Endothelial cell of umbilical vein (primary cell): ENCODE measurements around the gene TRAPPC10. TPM values are rescaled to one million over a fixed set of nuclear protein-coding genes. Genes with fewer than 3 reads are reported as not detected.

Experiments used
- BruUV-seq: library from RNA; stranded (reverse); fragments of 400-500 nt; replicated peaks from 2 replicates; lab custom pipeline; 2021; lab: Mats Ljungman, UMichigan
- CTCF ChIA-PET: fragments of 300-600, 350-600 bp; sonication (Branson Sonifier 250); formaldehyde crosslinking; loops from one replicate; lab custom pipeline; 2021; ENCODE audit warnings: antibody characterized with exemption, inconsistent platforms; lab: Charles Lee
- POLR2A ChIA-PET: fragments of 300-600, 350-600 bp; sonication (Branson Sonifier 250); formaldehyde crosslinking; loops from one replicate; lab custom pipeline; 2021; ENCODE audit warnings: antibody characterized with exemption, inconsistent platforms; lab: Charles Lee
- DNase-seq: peaks from one replicate; pipeline ENCODE4 v3.0.0-alpha.2; 2011; ENCODE audit warnings: low read depth, low spot score
- FAIRE-seq: peaks from 2 replicates; lab custom pipeline; 2011; peaks lifted over from hg19 to GRCh38; lab: Jason Lieb, UNC
- H2AFZ ChIP-seq: 2 replicates; pipeline ENCODE4 v1.6.0; 2012; ENCODE audit warnings: low read depth, low read length, control low read depth, inconsistent platforms
- H3K27ac ChIP-seq: 2 replicates; pipeline ENCODE4 v1.5.1; 2011; ENCODE audit warnings: low read depth, mild to moderate bottlenecking, control low read depth, low read length, moderate library complexity; ENCODE audit not compliant: insufficient read depth
- H3K27me3 ChIP-seq, 2 experiments: 2 replicates each; pipeline versions ENCODE4 v1.6.0 to v1.6.1; 2011; ENCODE audit warnings: low read length in 2 of 2, mixed read lengths in 1 of 2; ENCODE audit not compliant: control insufficient read depth in 2 of 2, insufficient read depth in 2 of 2
- H3K36me3 ChIP-seq, 2 experiments: 2 replicates in 1 of 2; 3 replicates in 1 of 2; pipeline ENCODE4 v1.5.1; 2011; ENCODE audit warnings: low read length in 2 of 2, mild to moderate bottlenecking in 1 of 2, moderate library complexity in 1 of 2; ENCODE audit not compliant: control insufficient read depth in 2 of 2, insufficient read depth in 2 of 2; ENCODE audit errors: extremely low read depth in 1 of 2
- H3K4me1 ChIP-seq: 3 replicates; pipeline ENCODE4 v1.5.1; 2011; ENCODE audit warnings: mild to moderate bottlenecking, low read length; ENCODE audit not compliant: control insufficient read depth, insufficient read depth; ENCODE audit errors: extremely low read depth
- H3K4me2 ChIP-seq: 2 replicates; pipeline ENCODE4 v1.6.1; 2011; ENCODE audit warnings: low read length, control low read depth, mixed read lengths; ENCODE audit not compliant: insufficient read depth
- H3K4me3 ChIP-seq, 3 experiments: fragments of 200-600 bp in 1 of 3; sonication (generic), shearing (Covaris generic) in 1 of 3; replicated peaks in 1 of 3; 2 replicates each; pipeline ENCODE4 v1.5.1; 2011 to 2016; ENCODE audit warnings: control low read depth in 3 of 3, low read length in 3 of 3, mild to moderate bottlenecking in 2 of 3, inconsistent platforms in 1 of 3, low read depth in 1 of 3, moderate library complexity in 1 of 3; ENCODE audit not compliant: insufficient read depth in 1 of 3
- H3K79me2 ChIP-seq: 2 replicates; pipeline ENCODE4 v1.6.0; 2012; ENCODE audit warnings: low read length, inconsistent platforms; ENCODE audit not compliant: control insufficient read depth, insufficient read depth
- H3K9ac ChIP-seq: replicated peaks from 2 replicates; pipeline ENCODE3; 2011; ENCODE audit warnings: low read length, control low read depth; ENCODE audit not compliant: insufficient read depth; ENCODE audit errors: extremely low read depth
- H3K9me1 ChIP-seq: replicated peaks from 3 replicates; pipeline ENCODE4 v1.6.0; 2011; ENCODE audit warnings: mild to moderate bottlenecking, low read length; ENCODE audit not compliant: control insufficient read depth, insufficient read depth; ENCODE audit errors: extremely low read depth
- H3K9me3 ChIP-seq: replicated peaks from 2 replicates; pipeline ENCODE4 v1.5.1; 2012; ENCODE audit warnings: low read length, inconsistent platforms; ENCODE audit not compliant: control insufficient read depth, insufficient read depth
- H4K20me1 ChIP-seq: replicated peaks from 2 replicates; pipeline ENCODE3; 2011; ENCODE audit warnings: mild to moderate bottlenecking, low read length; ENCODE audit not compliant: control insufficient read depth, insufficient read depth; ENCODE audit errors: extremely low read depth
- CTCF ChIP-seq, 2 donors: IDR thresholded peaks; 1 replicate in 1 of 2; 2 replicates in 1 of 2; pipeline ENCODE4 v1.5.1; 2011; ENCODE audit warnings: low read length in 2 of 2, mild to moderate bottlenecking in 2 of 2, moderate library complexity in 2 of 2, control low read depth in 1 of 2, inconsistent platforms in 1 of 2, low read depth in 1 of 2; ENCODE audit not compliant: insufficient read depth in 1 of 2; ENCODE audit errors: extremely low read depth in 1 of 2
- EZH2 ChIP-seq: IDR thresholded peaks from 2 replicates; pipeline ENCODE4 v1.6.1; 2012; ENCODE audit warnings: borderline replicate concordance, low read depth, mild to moderate bottlenecking, moderate library complexity, low read length, inconsistent platforms; ENCODE audit not compliant: severe bottlenecking
- FOS ChIP-seq: IDR thresholded peaks from 2 replicates; pipeline ENCODE4 v1.6.1; 2011; ENCODE audit warnings: mild to moderate bottlenecking, low read length, moderate library complexity, borderline replicate concordance; ENCODE audit not compliant: insufficient read depth
- GATA2 ChIP-seq: IDR thresholded peaks from 2 replicates; pipeline ENCODE4 v1.7.0; 2011; ENCODE audit warnings: low read depth, mild to moderate bottlenecking, moderate library complexity, mixed read lengths, low read length; ENCODE audit not compliant: insufficient read length, insufficient read depth
- JUN ChIP-seq: IDR thresholded peaks from 2 replicates; pipeline ENCODE4 v1.6.1; 2011; ENCODE audit warnings: borderline replicate concordance, low read depth; ENCODE audit not compliant: insufficient read length, insufficient read depth
- MAX ChIP-seq: IDR thresholded peaks from 2 replicates; pipeline ENCODE4 v1.6.1; 2011; ENCODE audit not compliant: insufficient read depth, insufficient read length
- MYC ChIP-seq: IDR thresholded peaks from one replicate; pipeline ENCODE4 v1.6.1; 2011; ENCODE audit warnings: mild to moderate bottlenecking, low read depth, low read length
- POLR2A ChIP-seq: IDR thresholded peaks from 2 replicates; pipeline ENCODE4 v1.6.1; 2012; ENCODE audit warnings: low read depth, mild to moderate bottlenecking, control low read depth, low read length
- POLR2AphosphoS5 ChIP-seq: IDR thresholded peaks from 2 replicates; pipeline ENCODE4 v1.6.1; 2012; ENCODE audit warnings: low read depth, mild to moderate bottlenecking, control low read depth, low read length, moderate library complexity; ENCODE audit not compliant: insufficient read depth
- dilution Hi-C: fragments of 300-500 bp; cut with MboI; formaldehyde crosslinking; loops from one replicate; pipeline ENCODE4 v1.15.0; 2019; ENCODE audit warnings: low sequenced_read_pairs; ENCODE audit not compliant: extremely low pct_ligation_motif_present
- intact Hi-C: fragments of 100-400 bp; cut with micrococcal nuclease; formaldehyde crosslinking; loops from one replicate; pipeline ENCODE4 v1.10.0; 2022
- polyA plus RNA-seq, 4 experiments: library from polyadenylated mRNA; depleted of rRNA in 3 of 4; stranded (reverse) in 3 of 4; unstranded in 1 of 4; fragments of >200 nt; gene quantifications; 2 replicates each; pipeline versions ENCODE4 v1.2.1 to v1.2.3, GENCODE V29; 2011 to 2012; ENCODE audit warnings: missing spikeins in 1 of 4
- total RNA-seq: library from RNA; stranded (reverse); gene quantifications from 2 replicates; pipeline ENCODE4 v1.2.3, GENCODE V29; 2021

Gene TRAPPC10
- total and polyA plus RNA-seq, 2 donors (not counting 3 experiments of a cell fraction or from before 2014, with no cell fraction given) = 21.5 to 33.6 TPM

- dilution Hi-C loops = no loop called here
These were observed 23.1 kb downstream of the TRAPPC10 start for GRCh38 chr21:44035244-44035643.

GRCh38 chr21:44038063-44038462, 26.0 kb downstream of the TRAPPC10 start:
- no peaks in the 10 kb centered on the region for H3K27me3 ChIP-seq
- no peaks in the 10 kb centered on the region for H3K9me1 ChIP-seq
- CTCF ChIA-PET = interaction anchor here (1.2 to 1.3 kb wide), 2 partner anchors 21 to 23 kb away, joined by 3 read pairs; no protein-coding TSS in a partner anchor
- H3K36me3 ChIP-seq = peaks cover 4 to 27% of the 10 kb centered on the region in 2 experiments
- intact Hi-C loops = no loop called here
- no peak overlapping the region for H3K4me2 ChIP-seq
- DNase-seq = no peak
- TF ChIP-seq GATA2 (no peak), MAX (no peak), MYC (no peak), POLR2AphosphoS5 (no peak), CTCF (IDR thresholded peaks at IDR 0.05; ENCODE audit: extremely low read depth in 1 of 2, insufficient read depth in 1 of 2, low read depth in 1 of 2, low read length in 2 of 2) (no peak), JUN (no peak), FOS (no peak), POLR2A (no peak), EZH2 (no peak)
- POLR2A ChIA-PET = no interaction called here
- BruUV-seq = no TSS peak
- FAIRE-seq = no peak
- no peak overlapping the region for H3K9ac ChIP-seq
- H3K9me3 ChIP-seq = no peaks in the 10 kb centered on the region
- H3K4me1 ChIP-seq = no peaks in the 10 kb centered on the region
- H3K27ac ChIP-seq = no peak overlapping the region
- peaks cover 6% of the 10 kb centered on the region for H3K79me2 ChIP-seq
- H3K4me3 ChIP-seq = no peak overlapping the region
- dilution Hi-C loops = no loop called here
- no peaks in the 10 kb centered on the region for H4K20me1 ChIP-seq
- no peak overlapping the region for H2AFZ ChIP-seq

More at GRCh38 chr21:44035244-44035643, 23.1 kb downstream of the TRAPPC10 start:
- no peak for DNase-seq
- Histone ChIP-seq H3K27me3 (no peaks in the 10 kb centered on the region), H3K9ac (no peak overlapping the region), H2AFZ (no peak overlapping the region), H3K4me2 (no peak overlapping the region), H3K27ac (no peak overlapping the region), H3K36me3 (peaks cover 4 to 24% of the 10 kb centered on the region in 2 experiments), H4K20me1 (peaks cover 3% of the 10 kb centered on the region), H3K4me3 (no peak overlapping the region), H3K9me1 (no peaks in the 10 kb centered on the region), H3K4me1 (no peaks in the 10 kb centered on the region), H3K79me2 (peaks cover 16% of the 10 kb centered on the region), H3K9me3 (no peaks in the 10 kb centered on the region)
- TF ChIP-seq POLR2AphosphoS5 (no peak), CTCF (IDR thresholded peaks at IDR 0.05; ENCODE audit: extremely low read depth in 1 of 2, insufficient read depth in 1 of 2, low read depth in 1 of 2, low read length in 2 of 2) (no peak)
- ChIA-PET POLR2A (no interaction called here), CTCF (no interaction called here)
- no peak for FAIRE-seq
- intact Hi-C loops = no loop called here
- BruUV-seq = no TSS peak
